ENCODE results near the gene NME9. TPM values are rescaled to one million over a fixed set of nuclear protein-coding genes. Genes with fewer than 3 reads are reported as not detected.

Gene NME9
- total and polyA plus RNA-seq, 4 donors: 2.8 to 11.4 (median 7.4) TPM

DNA sequence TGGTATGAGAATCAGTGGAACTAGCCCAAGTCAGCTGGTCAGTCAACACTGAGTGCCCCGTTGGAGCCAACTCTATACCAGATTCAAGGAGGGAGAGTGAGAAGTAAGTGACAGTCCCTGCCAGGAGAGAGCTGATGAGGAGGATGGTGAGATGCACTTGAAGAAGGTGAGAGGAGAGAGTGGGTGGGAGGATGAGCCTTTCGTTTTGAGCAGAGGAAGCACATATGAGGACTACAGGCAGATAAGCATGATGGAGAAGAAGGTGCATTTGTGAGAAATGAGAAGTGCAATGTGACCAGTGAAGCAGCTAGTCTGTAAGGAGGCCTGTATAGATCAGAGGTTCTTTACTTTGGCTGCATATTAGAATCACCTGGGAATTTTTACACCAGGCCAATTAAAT lies 40.4 kb downstream of the NME9 start:
- 94 to 97% methylated on average over 2 of the region's 2 CpGs for WGBS, 2 donors
- Histone ChIP-seq H3K9ac (ENCODE audit: insufficient read depth in 1 of 2, low read length in 2 of 2) (no peak overlapping the region), H3K27ac (ENCODE audit: low read depth in 1 of 2, low read length in 1 of 2) (no peak overlapping the region), H3K36me3 (ENCODE audit: control insufficient read depth in 4 of 4, insufficient read depth in 4 of 4, low read length in 4 of 4) (peaks cover 29 to 62% (median 39%) of the 10 kb centered on the region in 4 donors), H3K27me3 (ENCODE audit: control insufficient read depth in 3 of 3, insufficient read depth in 3 of 3, low read length in 2 of 3) (no peaks in the 10 kb centered on the region), H3K4me1 (ENCODE audit: control insufficient read depth in 5 of 5, insufficient read depth in 5 of 5, low read length in 5 of 5) (no peaks in the 10 kb centered on the region), H3K4me3 (no peak overlapping the region), H3K9me3 (ENCODE audit: control insufficient read depth in 4 of 4, insufficient read depth in 3 of 4, low read length in 3 of 4) (no peaks in the 10 kb centered on the region)
- no peak for ATAC-seq (ENCODE audit: insufficient read depth, low FRiP score)
- TF ChIP-seq, protein P1, sequence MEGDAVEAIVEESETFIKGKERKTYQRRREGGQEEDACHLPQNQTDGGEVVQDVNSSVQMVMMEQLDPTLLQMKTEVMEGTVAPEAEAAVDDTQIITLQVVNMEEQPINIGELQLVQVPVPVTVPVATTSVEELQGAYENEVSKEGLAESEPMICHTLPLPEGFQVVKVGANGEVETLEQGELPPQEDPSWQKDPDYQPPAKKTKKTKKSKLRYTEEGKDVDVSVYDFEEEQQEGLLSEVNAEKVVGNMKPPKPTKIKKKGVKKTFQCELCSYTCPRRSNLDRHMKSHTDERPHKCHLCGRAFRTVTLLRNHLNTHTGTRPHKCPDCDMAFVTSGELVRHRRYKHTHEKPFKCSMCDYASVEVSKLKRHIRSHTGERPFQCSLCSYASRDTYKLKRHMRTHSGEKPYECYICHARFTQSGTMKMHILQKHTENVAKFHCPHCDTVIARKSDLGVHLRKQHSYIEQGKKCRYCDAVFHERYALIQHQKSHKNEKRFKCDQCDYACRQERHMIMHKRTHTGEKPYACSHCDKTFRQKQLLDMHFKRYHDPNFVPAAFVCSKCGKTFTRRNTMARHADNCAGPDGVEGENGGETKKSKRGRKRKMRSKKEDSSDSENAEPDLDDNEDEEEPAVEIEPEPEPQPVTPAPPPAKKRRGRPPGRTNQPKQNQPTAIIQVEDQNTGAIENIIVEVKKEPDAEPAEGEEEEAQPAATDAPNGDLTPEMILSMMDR (IDR thresholded peaks at IDR 0.05; ENCODE audit: control extremely low read depth, extremely low read depth): no peak
- no peak for DNase-seq

DNA sequence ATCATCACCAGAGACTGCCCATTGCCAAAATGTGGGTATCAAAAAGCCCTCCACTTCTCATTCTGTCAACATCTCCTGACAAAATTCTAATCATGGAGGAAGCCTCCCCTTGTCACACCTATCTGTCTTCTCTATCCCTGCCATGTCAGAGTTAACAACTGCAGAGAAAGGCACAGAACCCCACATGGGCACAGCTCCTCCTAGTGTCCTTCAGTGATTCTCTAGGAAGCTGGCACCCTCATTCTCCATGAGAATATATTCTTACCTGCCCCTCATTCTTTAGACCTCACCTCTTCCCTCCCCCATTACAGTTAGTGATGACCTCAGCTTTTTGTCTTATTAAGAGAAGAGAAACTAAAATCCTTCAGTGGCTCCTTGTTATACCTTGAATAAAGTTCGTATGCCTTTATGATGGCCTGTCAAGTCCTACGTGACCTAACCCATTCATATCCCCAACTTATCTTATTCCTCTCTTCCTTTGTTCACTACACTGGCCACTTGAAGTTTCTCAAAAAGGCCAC lies 44.6 kb downstream of the NME9 start:
- no peak overlapping the region for H3K27ac ChIP-seq (ENCODE audit: low read depth in 1 of 2, low read length in 1 of 2)
- TF ChIP-seq, protein P1 (IDR thresholded peaks at IDR 0.05; ENCODE audit: control extremely low read depth, extremely low read depth): no peak
- no peaks in the 10 kb centered on the region for H3K9me3 ChIP-seq (ENCODE audit: control insufficient read depth in 4 of 4, insufficient read depth in 3 of 4, low read length in 3 of 4)
- no peak overlapping the region for H3K4me3 ChIP-seq
- WGBS, 2 donors: 97 to 99% methylated on average over 2 of the region's 2 CpGs
- DNase-seq (no peak), ATAC-seq (ENCODE audit: insufficient read depth, low FRiP score) (no peak)
- H3K36me3 ChIP-seq (ENCODE audit: control insufficient read depth in 4 of 4, insufficient read depth in 4 of 4, low read length in 4 of 4): peaks cover 20 to 40% (median 38%) of the 10 kb centered on the region in 4 donors
- no peaks in the 10 kb centered on the region for H3K27me3 ChIP-seq (ENCODE audit: control insufficient read depth in 3 of 3, insufficient read depth in 3 of 3, low read length in 2 of 3)
- no peak overlapping the region for H3K9ac ChIP-seq (ENCODE audit: insufficient read depth in 1 of 2, low read length in 2 of 2)
- no peaks in the 10 kb centered on the region for H3K4me1 ChIP-seq (ENCODE audit: control insufficient read depth in 5 of 5, insufficient read depth in 5 of 5, low read length in 5 of 5)

DNA sequence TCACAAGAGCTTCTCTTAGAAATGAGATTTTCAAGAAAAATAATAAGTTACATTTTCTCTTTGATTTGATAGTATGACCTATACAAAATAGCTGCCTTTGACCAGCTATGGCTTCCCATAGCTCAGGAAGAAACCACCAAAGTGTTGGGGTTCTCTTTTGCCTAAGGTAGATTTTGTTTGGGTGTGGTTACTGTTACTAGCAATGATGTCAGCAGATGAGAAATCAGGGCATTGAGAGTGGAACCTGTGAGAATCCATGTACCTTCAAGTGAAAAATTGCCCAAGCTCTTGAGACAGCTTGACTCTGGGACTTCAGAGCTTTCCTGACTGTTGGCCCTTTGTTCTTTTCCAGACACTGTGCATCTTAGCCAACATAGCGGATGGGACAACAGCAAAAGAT lies 45.6 kb downstream of the NME9 start:
- TF ChIP-seq, protein P1 (IDR thresholded peaks at IDR 0.05; ENCODE audit: control extremely low read depth, extremely low read depth): no peak
- H3K36me3 ChIP-seq (ENCODE audit: control insufficient read depth in 4 of 4, insufficient read depth in 4 of 4, low read length in 4 of 4): peaks cover 17 to 35% (median 29%) of the 10 kb centered on the region in 4 donors
- DNase-seq (no peak), ATAC-seq (ENCODE audit: insufficient read depth, low FRiP score) (no peak)
- no peaks in the 10 kb centered on the region for H3K9me3 ChIP-seq (ENCODE audit: control insufficient read depth in 4 of 4, insufficient read depth in 3 of 4, low read length in 3 of 4)
- H3K27me3 ChIP-seq (ENCODE audit: control insufficient read depth in 3 of 3, insufficient read depth in 3 of 3, low read length in 2 of 3): no peaks in the 10 kb centered on the region
- no peak overlapping the region for H3K9ac ChIP-seq (ENCODE audit: insufficient read depth in 1 of 2, low read length in 2 of 2)
- WGBS, 2 donors: 96 to 98% methylated on average over 1 of the region's 1 CpG
- no peak overlapping the region for H3K27ac ChIP-seq (ENCODE audit: low read depth in 1 of 2, low read length in 1 of 2)
- H3K4me3 ChIP-seq: no peak overlapping the region
- H3K4me1 ChIP-seq (ENCODE audit: control insufficient read depth in 5 of 5, insufficient read depth in 5 of 5, low read length in 5 of 5): no peaks in the 10 kb centered on the region

DNA sequence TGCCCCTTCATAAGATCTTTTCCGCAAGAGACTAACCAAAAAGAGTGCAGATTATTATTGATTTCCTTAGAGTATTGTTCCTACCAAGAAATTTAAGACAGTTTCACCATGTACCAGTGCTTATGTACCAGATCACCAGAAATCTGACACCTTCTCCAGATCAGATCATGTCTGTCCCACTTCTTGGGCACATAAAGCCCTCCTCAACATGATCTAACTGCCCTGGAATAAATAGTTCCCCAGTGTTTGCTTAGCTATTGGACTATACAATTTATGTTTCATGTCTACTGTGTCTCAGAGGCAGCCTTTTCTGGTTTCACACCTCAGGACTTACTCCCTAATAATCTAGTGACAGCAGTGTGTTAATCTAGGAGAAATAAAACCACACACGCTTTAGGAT lies 46.8 kb downstream of the NME9 start:
- 99% methylated on average over 2 of the region's 2 CpGs for WGBS, 2 donors
- no peak overlapping the region for H3K4me3 ChIP-seq
- peaks cover 17 to 28% (median 25%) of the 10 kb centered on the region in 4 donors for H3K36me3 ChIP-seq (ENCODE audit: control insufficient read depth in 4 of 4, insufficient read depth in 4 of 4, low read length in 4 of 4)

More for the DNA sequence above, 46.8 kb downstream of the NME9 start:
- Histone ChIP-seq H3K9me3 (ENCODE audit: control insufficient read depth in 4 of 4, insufficient read depth in 3 of 4, low read length in 3 of 4) (no peaks in the 10 kb centered on the region), H3K27ac (ENCODE audit: low read depth in 1 of 2, low read length in 1 of 2) (no peak overlapping the region), H3K9ac (ENCODE audit: insufficient read depth in 1 of 2, low read length in 2 of 2) (no peak overlapping the region), H3K27me3 (ENCODE audit: control insufficient read depth in 3 of 3, insufficient read depth in 3 of 3, low read length in 2 of 3) (no peaks in the 10 kb centered on the region), H3K4me1 (ENCODE audit: control insufficient read depth in 5 of 5, insufficient read depth in 5 of 5, low read length in 5 of 5) (no peaks in the 10 kb centered on the region)
- ATAC-seq (ENCODE audit: insufficient read depth, low FRiP score): no peak
- no peak for DNase-seq
- TF ChIP-seq, protein P1 (IDR thresholded peaks at IDR 0.05; ENCODE audit: control extremely low read depth, extremely low read depth): no peak
